Retinal pigment epithelial cell (primary cell): ENCODE measurements around the gene SERPINB12.

Experiments used
- DNase-seq: peaks from one replicate; pipeline ENCODE4 v3.0.0-alpha.2; 2010; ENCODE audit warnings: low read depth
- H3K4me3 ChIP-seq: 2 replicates; pipeline ENCODE4 v1.5.1; 2011; ENCODE audit warnings: mild to moderate bottlenecking, low read length, control low read depth, moderate library complexity
- TF ChIP-seq, protein P1 (sequence below): conservative IDR thresholded peaks from 2 replicates; pipeline ENCODE4 v1.5.1; 2011; ENCODE audit warnings: low read depth, low read length, control low read depth, inconsistent platforms

The SERPINB12 gene

DNA sequence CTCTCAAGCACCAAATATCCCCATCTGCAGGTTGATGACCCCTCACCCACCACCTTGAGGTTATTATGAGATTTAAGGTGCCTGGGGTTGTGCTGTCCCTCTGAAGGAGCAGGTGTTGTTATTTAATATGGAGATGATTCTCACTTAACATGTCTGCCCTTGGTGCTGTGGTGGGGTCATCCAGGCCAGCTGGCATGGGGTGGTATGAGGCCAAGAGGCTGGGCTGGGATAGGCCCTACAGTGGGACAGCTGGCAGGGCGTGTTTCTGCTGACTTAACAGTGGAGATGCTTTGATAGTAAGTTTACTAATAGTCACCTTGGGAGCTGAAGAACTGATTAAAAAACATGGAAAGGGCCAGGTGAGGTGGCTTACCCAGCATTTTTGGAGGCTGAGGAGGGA is 22.4 kb downstream of the SERPINB12 start:
- H3K4me3 ChIP-seq, result no peak overlapping the region
- DNase-seq, result no peak
- TF ChIP-seq, protein P1, sequence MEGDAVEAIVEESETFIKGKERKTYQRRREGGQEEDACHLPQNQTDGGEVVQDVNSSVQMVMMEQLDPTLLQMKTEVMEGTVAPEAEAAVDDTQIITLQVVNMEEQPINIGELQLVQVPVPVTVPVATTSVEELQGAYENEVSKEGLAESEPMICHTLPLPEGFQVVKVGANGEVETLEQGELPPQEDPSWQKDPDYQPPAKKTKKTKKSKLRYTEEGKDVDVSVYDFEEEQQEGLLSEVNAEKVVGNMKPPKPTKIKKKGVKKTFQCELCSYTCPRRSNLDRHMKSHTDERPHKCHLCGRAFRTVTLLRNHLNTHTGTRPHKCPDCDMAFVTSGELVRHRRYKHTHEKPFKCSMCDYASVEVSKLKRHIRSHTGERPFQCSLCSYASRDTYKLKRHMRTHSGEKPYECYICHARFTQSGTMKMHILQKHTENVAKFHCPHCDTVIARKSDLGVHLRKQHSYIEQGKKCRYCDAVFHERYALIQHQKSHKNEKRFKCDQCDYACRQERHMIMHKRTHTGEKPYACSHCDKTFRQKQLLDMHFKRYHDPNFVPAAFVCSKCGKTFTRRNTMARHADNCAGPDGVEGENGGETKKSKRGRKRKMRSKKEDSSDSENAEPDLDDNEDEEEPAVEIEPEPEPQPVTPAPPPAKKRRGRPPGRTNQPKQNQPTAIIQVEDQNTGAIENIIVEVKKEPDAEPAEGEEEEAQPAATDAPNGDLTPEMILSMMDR, result no peak

DNA sequence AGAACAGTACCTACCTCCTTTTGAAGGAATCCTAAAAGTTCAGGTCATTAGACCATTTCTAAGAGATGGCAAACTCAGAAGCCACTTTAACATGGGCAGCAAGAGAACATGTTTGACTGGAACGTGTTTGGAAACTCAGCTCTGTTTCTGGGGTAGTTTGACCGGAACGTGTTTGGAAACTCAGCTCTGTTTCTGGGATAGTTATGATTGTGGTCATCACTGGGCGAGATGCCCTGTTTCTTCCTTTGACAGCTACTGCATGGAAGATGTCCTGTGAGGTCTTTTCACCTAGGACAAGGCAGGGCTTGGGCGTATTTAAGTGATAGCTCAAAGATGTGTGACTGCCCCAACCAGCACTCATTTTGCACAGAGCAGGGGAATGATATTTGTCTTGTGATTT is 25.1 kb downstream of the SERPINB12 start:
- H3K4me3 ChIP-seq, result no peak overlapping the region
- TF ChIP-seq, protein P1, result no peak
- DNase-seq, result no peak

DNA sequence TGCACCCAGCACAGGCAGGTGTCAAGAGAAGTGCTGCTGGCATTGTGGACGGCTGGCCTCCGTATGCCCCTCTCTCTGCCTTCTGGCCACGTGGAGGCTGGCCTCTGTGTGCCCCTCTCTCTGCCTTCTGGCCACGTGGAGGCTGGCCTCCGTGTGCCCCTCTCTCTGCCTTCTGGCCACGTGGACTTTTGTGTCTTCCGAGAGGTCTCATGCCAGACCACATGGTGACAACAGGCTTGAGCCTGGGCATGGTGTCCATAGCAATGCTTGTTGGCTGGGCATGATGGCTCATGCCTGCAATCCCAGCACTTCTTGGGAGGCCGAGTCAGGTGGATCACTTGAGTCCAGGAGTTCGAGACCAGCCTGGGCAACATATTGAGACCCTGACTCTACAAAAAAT is 25.7 kb downstream of the SERPINB12 start:
- TF ChIP-seq, protein P1, result no peak
- no peak for DNase-seq
- no peak overlapping the region for H3K4me3 ChIP-seq

DNA sequence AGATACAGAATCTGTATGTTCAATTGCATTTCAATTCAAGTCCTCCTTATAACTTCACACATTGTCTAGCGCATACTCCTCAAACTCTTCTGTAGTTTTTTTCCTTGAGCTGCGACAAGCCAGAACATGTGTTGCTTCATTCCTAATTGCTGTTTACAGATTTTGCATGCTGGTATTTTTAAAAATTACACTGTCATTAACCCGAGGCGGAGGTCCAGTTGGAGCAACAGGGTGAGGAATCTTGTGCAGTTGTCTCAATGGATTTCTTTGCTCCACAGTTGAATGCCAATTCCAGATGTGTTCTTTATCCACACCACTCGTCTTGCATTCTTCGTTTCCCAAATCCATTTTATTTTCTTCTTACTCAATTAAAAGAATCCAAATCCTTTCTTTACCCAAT is 28.6 kb downstream of the SERPINB12 start:
- H3K4me3 ChIP-seq, result no peak overlapping the region
- no peak for DNase-seq
- TF ChIP-seq, protein P1, result no peak

DNA sequence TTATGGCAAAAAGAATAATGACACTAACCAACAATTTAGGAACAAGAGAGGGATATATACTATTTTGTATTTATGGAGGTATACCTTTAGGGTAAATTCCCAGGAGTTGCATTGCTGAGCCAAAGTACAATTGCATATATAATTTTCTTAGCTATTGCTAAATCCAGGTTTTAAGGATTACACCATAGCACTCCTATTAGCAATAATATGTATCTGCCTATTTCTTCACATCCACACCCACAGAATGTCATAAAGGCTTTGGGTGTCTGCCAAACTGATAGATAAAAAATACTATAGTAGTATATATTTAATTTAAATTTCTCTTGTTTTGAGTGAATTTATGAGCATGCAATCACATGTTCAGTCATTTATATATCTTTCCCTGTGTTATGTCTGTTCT is 33.5 kb downstream of the SERPINB12 start:
- DNase-seq, result no peak
- H3K4me3 ChIP-seq, result no peak overlapping the region
- TF ChIP-seq, protein P1, result no peak

DNA sequence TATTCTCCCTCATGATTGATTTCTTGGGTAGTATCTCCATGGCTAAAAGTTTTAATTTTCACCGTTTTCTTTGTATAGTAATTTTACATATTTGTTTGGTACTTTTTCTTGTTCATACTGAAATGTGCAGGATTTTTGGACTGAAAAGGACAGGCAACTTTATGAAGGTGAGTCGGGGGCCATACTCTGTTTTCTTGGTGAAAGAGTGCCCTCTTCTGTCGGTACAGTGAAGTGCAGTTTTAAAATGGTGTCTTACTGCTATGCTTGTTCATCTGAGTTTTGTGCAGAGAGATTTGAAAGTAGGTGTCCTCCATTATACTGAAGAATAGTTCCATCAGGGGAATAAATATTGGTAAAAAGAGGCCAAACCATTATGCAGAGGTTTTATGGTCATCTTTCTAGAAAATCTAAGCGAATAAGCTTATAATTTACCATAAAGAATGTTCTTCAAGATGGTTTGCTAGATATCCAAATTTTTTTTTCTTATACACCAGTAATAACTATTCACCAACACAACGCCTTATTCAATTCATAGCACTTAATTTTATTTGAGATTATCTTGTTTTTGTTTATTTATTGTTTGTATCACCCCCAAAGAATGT is 36.3 kb downstream of the SERPINB12 start:
- no peak for DNase-seq
- TF ChIP-seq, protein P1, result peak; percentile 79
- no peak overlapping the region for H3K4me3 ChIP-seq

DNA sequence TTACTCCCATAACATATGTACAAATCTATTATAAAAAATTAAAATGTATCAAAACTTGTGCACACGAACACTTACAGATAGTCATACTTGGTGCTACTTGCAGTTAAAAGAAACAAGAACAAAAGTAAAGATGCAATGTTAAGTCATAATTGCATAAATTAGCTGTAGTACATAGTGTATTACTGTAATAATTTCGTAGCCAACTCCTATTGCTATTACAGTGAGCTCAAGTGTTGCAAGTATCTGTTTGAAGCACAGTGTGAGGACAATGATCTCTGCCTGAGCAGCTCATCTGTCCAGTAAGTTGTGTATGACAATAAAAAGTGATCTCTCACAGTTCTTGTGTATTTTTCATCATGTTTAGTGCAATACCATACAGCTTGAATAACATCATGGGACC is 37.4 kb downstream of the SERPINB12 start:
- DNase-seq, result no peak
- TF ChIP-seq, protein P1, result no peak
- no peak overlapping the region for H3K4me3 ChIP-seq
